Inflammatory macrophage (primary cell): ENCODE measurements around the gene PPM1G.
"Not testable (repeated sequence)": the region's sequence is repeated elsewhere in the genome, so short reads cannot be mapped to it uniquely, and the experiment has no call there.

Experiments used
- DNase-seq, 2 donors: peaks; one replicate each; pipeline ENCODE4 v3.0.0-alpha.2; 2020 to 2022

The PPM1G gene

DNA sequence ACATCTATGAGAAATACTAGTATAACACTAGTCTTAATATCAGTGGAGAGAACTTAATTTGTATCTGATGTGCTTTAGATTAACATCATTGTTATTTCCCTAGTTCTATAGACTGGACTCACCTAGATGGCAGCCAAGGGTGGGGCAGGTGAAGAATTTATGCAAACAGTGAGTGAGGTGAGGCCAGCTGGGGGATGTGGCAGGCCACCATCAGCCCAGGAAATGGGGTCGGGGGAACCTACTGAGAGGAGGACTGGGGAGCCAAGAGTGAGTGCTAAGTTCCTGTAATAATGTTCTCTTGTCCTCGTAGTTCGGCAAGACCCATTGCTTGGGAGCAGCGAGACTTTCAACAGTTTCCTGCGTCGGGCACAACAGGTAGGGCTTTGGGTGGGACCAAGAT lies 36.5 kb downstream of the PPM1G start:
- no peak for DNase-seq

DNA sequence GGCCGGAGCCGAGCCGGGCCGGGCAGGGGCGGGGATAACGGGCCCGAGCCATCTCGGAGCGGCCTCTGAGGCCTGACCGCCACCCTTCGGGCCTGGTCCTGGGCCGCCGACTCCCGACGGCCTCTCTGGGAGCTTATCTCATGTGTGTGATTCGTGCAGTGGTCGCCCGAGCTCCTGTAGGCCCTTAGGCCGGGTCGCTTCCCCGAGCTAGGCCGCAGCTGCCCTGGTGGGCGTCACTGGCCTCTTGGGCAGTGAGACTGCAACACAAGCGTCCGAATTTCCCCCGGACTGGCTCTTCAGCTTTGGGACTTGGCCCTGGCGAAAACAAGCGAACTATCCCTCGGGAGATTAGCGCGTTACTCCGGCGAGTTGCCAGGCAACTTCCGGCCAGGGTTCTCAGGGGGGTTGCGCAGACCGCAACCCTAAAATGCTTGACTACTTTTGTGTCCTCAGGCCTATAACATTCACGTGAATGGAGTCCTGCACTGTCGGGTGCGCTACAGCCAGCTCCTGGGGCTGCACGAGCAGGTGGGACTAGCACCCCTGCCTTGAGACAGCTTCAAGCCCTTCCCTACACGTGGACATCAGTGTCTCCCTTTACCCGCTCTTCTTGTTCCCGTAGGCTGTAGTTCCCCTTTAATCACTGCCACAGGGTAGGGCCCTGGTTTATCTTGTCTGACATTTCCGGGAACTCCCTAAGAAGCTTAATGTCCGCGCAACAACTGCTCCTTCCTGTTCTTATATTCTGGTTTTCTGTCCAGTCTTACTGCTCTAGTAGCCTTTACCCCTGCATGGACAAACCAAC lies 38.4 kb downstream of the PPM1G start:
- peak; percentile 92 to 93 for DNase-seq

GRCh38 chr2:27370026-27370815 lies 39.2 kb downstream of the PPM1G start, which contains the start of the genes EIF2B4 and SNX17:
EIF2B4 (minus strand) TSS chr2:27370338; CDS start chr2:27370314, 24 bp downstream.
SNX17 (plus strand) TSS chr2:27370616; CDS start chr2:27370744, 128 bp downstream.
- peak; percentile 100 for DNase-seq

DNA sequence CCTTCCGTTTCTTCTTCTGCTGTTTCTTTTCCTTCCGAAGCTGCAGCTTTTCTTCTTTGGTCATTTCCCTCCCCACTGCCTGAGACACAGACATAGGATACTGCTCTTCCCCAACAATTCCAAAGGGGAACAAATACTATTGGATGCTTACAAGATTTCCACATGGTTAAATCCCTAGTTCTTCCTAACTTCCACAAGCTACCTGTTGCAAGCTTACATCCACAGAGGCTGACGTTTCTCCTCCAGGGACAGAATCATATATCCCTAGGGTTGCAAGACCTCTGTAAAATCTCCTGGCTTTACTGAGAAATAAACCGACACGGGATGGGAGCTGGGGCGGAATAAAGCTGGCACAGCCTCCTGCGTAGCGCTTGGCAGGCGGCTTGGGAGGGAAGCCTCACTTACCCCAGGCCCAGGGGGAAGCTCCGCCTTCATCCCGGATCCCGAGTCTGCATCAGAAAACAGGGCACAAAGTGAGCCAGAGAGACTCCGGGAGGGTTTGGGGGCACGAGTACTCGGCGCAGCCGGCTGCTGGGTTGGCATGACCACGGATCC lies 39.8 kb downstream of the PPM1G start:
- peak; percentile 46 to 60 for DNase-seq

DNA sequence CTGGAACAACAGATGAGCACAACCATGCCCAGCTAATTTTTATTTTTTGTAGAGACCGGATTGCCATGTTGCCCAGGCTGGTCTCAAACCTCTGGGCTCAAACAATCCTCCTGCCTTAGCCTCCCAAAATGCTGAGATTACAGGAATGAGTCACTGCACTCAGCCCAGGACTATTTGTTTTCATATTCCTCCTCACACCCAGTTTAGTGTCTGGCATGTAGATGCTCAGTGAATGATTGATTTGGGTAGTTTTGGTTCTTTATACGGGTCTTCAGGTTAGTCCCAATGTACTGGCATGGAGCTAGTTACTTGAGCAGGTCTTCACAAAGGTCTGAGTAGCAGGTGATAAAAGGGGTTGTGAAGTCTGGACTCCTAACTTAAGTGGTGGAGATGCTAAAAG lies 45.5 kb downstream of the PPM1G start:
- no peak for DNase-seq

GRCh38 chr2:27362678-27363420 lies 46.5 kb downstream of the PPM1G start:
- DNase-seq: no peak

GRCh38 chr2:27356382-27357181 lies 52.8 kb downstream of the PPM1G start, which contains the start of gene GTF3C2:
GTF3C2 (minus strand) TSS chr2:27356764; CDS start chr2:27343554, 13,210 bp downstream.
- DNase-seq: peak; percentile 97 to 98

DNA sequence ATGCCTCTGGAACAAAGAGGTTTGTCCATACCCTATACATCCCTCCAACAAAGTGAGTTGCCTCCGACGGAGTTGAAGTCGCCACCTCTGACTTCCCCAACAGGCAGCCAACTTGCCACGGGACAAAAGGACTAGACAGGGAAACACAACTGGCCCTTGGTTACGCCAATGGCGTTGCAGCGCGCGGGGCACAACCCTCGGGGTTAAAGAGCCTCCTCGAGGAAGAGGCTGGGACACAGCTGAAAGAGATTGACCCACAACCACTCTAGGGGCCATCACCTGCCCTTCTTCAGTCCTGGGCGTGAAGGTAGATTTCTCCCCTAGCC lies 53.4 kb downstream of the PPM1G start:
- DNase-seq: peak; percentile 85 to 92

GRCh38 chr2:27354597-27354927 lies 54.8 kb downstream of the PPM1G start:
- no peak for DNase-seq

DNA sequence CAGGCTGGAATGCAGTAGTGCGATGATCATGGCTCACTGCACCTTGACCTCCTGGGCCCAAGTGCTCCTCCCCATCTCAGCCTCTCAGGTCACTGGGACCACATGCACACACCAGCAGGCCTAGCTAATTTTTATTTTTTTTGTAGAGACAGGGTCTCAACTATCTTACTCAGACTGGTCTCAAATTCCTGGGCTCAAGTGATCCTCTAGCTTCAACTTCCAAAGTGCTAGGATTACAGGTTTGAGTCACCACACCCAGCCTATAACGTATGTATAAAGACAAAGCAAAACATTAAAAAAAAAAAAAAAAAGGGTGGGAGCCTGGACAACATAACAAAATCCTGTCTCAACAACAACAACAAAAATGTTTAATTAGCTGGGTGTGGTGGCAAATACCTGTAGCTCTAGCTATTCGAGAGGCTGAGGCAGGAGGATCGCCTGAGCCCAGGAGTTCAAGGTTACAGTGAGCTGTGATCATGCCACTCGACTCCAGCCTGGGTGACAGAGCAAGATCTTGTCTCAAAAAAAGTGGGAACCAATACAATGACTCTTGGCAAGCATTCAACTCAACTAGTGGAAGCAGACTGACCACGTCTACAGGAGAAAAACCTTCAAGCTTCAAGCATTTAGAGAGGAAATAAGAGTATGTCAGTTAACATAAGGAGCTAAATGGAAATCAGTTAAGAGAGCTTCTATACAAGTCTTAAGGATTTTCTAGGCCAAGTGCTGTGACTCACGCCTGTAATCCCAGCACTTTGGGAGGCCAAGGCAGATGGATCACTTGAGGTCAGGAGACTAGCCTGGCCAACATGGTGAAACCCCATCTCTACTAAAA lies 55.4 kb downstream of the PPM1G start:
- DNase-seq: peak; percentile 28 to 40

DNA sequence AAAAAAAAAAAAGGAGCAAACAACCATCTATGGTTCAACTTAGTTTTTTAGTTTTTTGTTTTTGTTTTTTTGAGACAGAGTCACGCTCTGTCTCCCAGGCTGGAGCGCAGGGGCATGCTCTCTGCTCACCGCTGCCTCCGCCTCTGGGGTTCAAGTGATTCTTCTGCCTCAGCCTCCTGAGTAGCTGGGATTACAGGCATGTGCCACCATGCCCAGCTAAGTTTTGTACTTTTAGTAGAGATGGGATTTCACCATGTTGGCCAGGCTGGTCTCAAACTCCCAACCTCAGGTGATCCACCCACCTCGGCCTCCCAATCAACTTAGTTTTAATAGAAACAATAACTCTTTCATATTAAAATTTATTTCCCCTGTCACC lies 56.0 kb downstream of the PPM1G start:
- not testable (repeated sequence) for DNase-seq

DNA sequence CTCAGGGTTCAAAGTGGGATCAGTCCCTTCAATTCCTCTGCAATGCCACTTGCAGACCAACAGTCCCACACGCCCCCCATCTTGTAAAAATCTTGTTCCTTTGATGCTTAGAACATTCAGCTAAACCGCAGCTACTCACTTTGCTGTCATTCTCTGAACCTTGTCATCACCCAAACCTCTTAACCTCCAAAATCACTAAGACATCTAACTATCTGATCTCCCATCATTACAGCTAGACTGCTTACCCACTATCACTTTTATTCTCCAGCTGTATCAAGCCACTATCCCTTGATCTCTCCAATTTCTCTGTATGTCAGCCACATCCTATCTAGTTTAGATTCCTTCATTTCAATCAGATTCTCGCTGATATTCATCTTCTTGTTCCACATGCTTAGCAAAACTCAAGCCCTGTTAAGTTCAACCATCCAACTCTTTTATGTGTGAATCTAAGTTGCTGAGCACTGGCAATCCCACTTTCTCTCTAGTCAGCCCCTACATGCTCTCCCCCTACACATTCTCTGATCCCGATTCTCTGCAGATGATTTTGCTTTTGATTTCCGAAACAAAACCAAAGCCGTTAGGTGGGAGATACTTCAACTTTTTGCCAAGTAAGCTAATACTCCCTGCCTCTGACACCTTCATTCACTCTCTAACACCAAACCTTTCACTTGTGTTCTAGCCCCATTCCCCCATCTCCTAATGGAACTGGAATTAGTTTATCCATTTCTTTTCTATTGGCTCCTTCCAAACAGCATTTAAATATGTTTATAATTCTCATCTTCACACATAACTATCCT lies 57.4 kb downstream of the PPM1G start:
- no peak for DNase-seq

- DNase-seq: no peak
Measured at GRCh38 chr2:27350106-27350693, 59.2 kb downstream of the PPM1G start.

DNA sequence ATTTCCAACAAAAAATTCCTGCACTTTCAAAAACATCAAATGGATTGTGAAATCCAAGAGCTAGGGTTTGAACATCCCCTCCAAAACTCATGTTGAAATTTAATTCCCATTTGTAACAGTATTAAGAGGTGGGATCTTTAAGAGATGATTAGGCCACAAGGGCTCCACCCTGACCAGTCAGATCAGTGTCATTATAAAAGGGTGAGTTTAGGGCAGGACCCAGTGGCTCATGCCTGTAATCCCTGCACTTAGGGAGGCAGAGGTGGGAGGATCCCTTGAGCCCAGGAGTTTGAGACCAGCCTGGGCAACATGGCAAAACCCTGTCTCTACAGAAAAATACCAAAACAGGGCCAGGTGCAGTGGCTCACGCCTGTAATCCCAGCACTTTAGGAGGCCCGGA lies 61.8 kb downstream of the PPM1G start:
- DNase-seq: no peak

DNA sequence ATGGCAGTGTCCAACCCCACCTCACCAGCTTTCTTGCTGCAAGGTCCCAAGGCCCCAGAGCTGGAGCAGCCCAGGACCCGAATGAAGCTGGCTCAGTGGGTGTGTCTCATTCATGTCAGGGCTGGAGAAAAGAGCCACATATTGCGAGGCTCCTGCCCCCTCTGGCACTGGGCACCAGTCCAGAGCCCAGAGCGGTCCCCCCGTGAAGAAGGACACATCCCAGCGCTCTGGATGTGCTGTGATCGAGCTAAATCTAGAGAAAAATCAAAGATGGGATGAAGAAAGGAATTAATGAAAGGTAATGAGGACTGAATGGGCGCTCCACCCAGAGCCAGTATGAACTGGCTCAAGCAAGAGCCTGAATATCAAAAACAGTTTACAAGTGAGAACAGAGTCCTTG lies 73.2 kb downstream of the PPM1G start:
- no peak for DNase-seq

- no peak for DNase-seq
Measured at GRCh38 chr2:27335311-27335710, 74.1 kb downstream of the PPM1G start.
